NCI-H2171 treated with DMSO at 0.1 percent for 48 hours (cell line): ENCODE results near the gene SLC6A11.

Experiments used
- DNase-seq: peaks from one replicate; lab custom pipeline; 2025; lab: John Stamatoyannopoulos, UW

The SLC6A11 gene

GRCh38 chr3:10930666-10931040, 114.6 kb downstream of the SLC6A11 start:
- no peak for DNase-seq

- DNase-seq = no peak
These were observed 116.6 kb downstream of the SLC6A11 start for GRCh38 chr3:10932596-10932995.

- DNase-seq = no peak
These were observed 117.0 kb downstream of the SLC6A11 start for GRCh38 chr3:10933021-10933420.

- DNase-seq = no peak
These were observed 117.4 kb downstream of the SLC6A11 start for GRCh38 chr3:10933470-10933804.

GRCh38 chr3:10933805-10934481, 117.9 kb downstream of the SLC6A11 start:
- no peak for DNase-seq

- no peak for DNase-seq
These were observed 119.0 kb downstream of the SLC6A11 start for GRCh38 chr3:10935028-10935427.

GRCh38 chr3:10935846-10936631, 120.0 kb downstream of the SLC6A11 start:
- DNase-seq = no peak

GRCh38 chr3:10936686-10937085, 120.7 kb downstream of the SLC6A11 start:
- no peak for DNase-seq

GRCh38 chr3:10937141-10937825, 121.3 kb downstream of the SLC6A11 start:
- DNase-seq = no peak

GRCh38 chr3:10939556-10939955, 123.5 kb downstream of the SLC6A11 start:
- no peak for DNase-seq

- no peak for DNase-seq
These were observed 124.1 kb downstream of the SLC6A11 start for GRCh38 chr3:10940106-10940505.

GRCh38 chr3:10941972-10942371, 125.9 kb downstream of the SLC6A11 start:
- no peak for DNase-seq

- DNase-seq = peak; percentile 28
These were observed 126.7 kb downstream of the SLC6A11 start for GRCh38 chr3:10942690-10943205.

- no peak for DNase-seq
These were observed 128.8 kb downstream of the SLC6A11 start for GRCh38 chr3:10944866-10945265.

- peak; percentile 22 for DNase-seq
These were observed 129.8 kb downstream of the SLC6A11 start for GRCh38 chr3:10945683-10946287.

- DNase-seq = no peak
These were observed 130.5 kb downstream of the SLC6A11 start for GRCh38 chr3:10946526-10946925.

- no peak for DNase-seq
These were observed 132.3 kb downstream of the SLC6A11 start for GRCh38 chr3:10948326-10948725.

- DNase-seq = no peak
These were observed 133.2 kb downstream of the SLC6A11 start for GRCh38 chr3:10949197-10949596.

GRCh38 chr3:10950476-10951294, 134.7 kb downstream of the SLC6A11 start:
- DNase-seq = peak; percentile 6

- DNase-seq = no peak
These were observed 135.4 kb downstream of the SLC6A11 start for GRCh38 chr3:10951295-10951926.

GRCh38 chr3:10952525-10952924, 136.5 kb downstream of the SLC6A11 start:
- no peak for DNase-seq
